Tibial nerve (tissue), 4 donors: ENCODE results near the gene GNG2. TPM values are rescaled to one million over a fixed set of nuclear protein-coding genes. Genes with fewer than 3 reads are reported as not detected.

ENCODE experiments used
- DNase-seq, 2 donors: peaks; one replicate each; pipeline ENCODE4 v3.0.0-alpha.2; 2019; ENCODE audit warnings: low spot score in 2 of 2
- H3K27ac ChIP-seq, 4 donors: fragments of 200-600 bp; sonication (generic) in 3 of 4; one replicate each; pipeline ENCODE4 v1.5.1; 2017 to 2019; ENCODE audit warnings: mild to moderate bottlenecking in 1 of 4
- H3K27me3 ChIP-seq, 2 donors: fragments of 200-600 bp; sonication (generic) in 1 of 2; one replicate each; pipeline versions ENCODE4 v1.5.1 to v1.6.0; 2017 to 2019
- H3K36me3 ChIP-seq, 3 donors: fragments of 200-600 bp; sonication (generic); one replicate each; pipeline ENCODE4 v1.5.1; 2018 to 2019
- H3K4me1 ChIP-seq, 4 donors: fragments of 200-600 bp; sonication (generic) in 3 of 4; one replicate each; pipeline ENCODE4 v1.5.1; 2017 to 2019
- H3K4me3 ChIP-seq, 4 donors: fragments of 200-600 bp; sonication (generic) in 3 of 4; one replicate each; pipeline ENCODE4 v1.5.1; 2017 to 2019; ENCODE audit warnings: mild to moderate bottlenecking in 1 of 4, moderate library complexity in 1 of 4
- H3K9me3 ChIP-seq, 4 donors: fragments of 200-600 bp; sonication (generic) in 3 of 4; one replicate each; pipeline ENCODE4 v1.5.1; 2017 to 2019
- EP300 ChIP-seq, 2 donors: sonication (generic); formaldehyde crosslinking; IDR thresholded peaks; one replicate each; pipeline ENCODE4 v1.6.1; 2017; ENCODE audit warnings: antibody characterized with exemption in 2 of 2, mild to moderate bottlenecking in 1 of 2
- POLR2A ChIP-seq, 2 donors: fragments of 450-650 bp; IDR thresholded peaks; one replicate each; pipeline ENCODE4 v1.6.1; 2017; ENCODE audit warnings: antibody characterized with exemption in 2 of 2, mild to moderate bottlenecking in 2 of 2, moderate library complexity in 2 of 2
- WGBS, 2 donors: methylation state at CpG; one replicate each; pipeline ENCODE4 v1.1.5; 2018; 5-methylcytosine and 5-hydroxymethylcytosine counted together
- total RNA-seq, 4 donors: library from RNA; depleted of rRNA; stranded (reverse); fragments of >200 nt; gene quantifications; one replicate each; pipeline ENCODE4 v1.1.0, GENCODE V29; 2016
- TF ChIP-seq, protein P1 (sequence below), 5 experiments: fragments of 200-600 bp in 3 of 5; fragments of 450-650 bp in 2 of 5; sonication (generic) in 3 of 5; IDR thresholded peaks; one replicate each; pipeline ENCODE4 v1.5.1; 2016 to 2019; ENCODE audit warnings: antibody characterized with exemption in 5 of 5, mild to moderate bottlenecking in 3 of 5, moderate library complexity in 2 of 5

GNG2 gene
- total RNA-seq, 4 donors from 2014 or later: 54.3 to 121 (median 73.3) TPM

DNA sequence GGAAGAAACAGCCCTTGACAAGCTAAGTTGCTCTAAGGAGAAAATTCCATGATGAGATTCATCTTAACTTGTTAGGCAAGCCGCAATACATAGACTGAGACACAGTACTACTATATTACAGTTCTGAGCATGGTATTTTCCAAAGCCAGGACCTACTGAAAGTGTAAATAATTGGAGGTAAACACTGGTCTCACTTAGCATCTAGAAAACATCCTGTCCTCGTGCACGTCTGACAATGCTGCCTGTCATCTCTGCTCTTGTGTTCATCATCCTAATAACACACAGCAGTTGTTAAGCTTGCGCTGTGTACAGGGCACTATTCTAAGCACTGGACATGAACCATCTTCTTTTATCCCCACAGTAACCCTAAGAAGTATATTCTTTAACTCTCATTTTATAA lies 64.2 kb downstream of the GNG2 start:
- no peak overlapping the region for H3K4me3 ChIP-seq
- TF ChIP-seq, protein P1, sequence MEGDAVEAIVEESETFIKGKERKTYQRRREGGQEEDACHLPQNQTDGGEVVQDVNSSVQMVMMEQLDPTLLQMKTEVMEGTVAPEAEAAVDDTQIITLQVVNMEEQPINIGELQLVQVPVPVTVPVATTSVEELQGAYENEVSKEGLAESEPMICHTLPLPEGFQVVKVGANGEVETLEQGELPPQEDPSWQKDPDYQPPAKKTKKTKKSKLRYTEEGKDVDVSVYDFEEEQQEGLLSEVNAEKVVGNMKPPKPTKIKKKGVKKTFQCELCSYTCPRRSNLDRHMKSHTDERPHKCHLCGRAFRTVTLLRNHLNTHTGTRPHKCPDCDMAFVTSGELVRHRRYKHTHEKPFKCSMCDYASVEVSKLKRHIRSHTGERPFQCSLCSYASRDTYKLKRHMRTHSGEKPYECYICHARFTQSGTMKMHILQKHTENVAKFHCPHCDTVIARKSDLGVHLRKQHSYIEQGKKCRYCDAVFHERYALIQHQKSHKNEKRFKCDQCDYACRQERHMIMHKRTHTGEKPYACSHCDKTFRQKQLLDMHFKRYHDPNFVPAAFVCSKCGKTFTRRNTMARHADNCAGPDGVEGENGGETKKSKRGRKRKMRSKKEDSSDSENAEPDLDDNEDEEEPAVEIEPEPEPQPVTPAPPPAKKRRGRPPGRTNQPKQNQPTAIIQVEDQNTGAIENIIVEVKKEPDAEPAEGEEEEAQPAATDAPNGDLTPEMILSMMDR (IDR thresholded peaks at IDR 0.05): no peak
- no peak for TF ChIP-seq EP300 (IDR thresholded peaks at IDR 0.05)
- TF ChIP-seq POLR2A (IDR thresholded peaks at IDR 0.05): no peak
- no peaks in the 10 kb centered on the region for H3K9me3 ChIP-seq
- peak overlapping the region in 3 of 4 donors; percentile 33 to 89 (median 82) for H3K27ac ChIP-seq
- WGBS, 2 donors: 55 to 75% methylated on average over 4 of the region's 4 CpGs
- H3K4me1 ChIP-seq: peaks cover 0 to 80% (median 24%) of the 10 kb centered on the region in 4 donors
- DNase-seq: no peak
- no peaks in the 10 kb centered on the region for H3K27me3 ChIP-seq
- no peaks in the 10 kb centered on the region for H3K36me3 ChIP-seq

DNA sequence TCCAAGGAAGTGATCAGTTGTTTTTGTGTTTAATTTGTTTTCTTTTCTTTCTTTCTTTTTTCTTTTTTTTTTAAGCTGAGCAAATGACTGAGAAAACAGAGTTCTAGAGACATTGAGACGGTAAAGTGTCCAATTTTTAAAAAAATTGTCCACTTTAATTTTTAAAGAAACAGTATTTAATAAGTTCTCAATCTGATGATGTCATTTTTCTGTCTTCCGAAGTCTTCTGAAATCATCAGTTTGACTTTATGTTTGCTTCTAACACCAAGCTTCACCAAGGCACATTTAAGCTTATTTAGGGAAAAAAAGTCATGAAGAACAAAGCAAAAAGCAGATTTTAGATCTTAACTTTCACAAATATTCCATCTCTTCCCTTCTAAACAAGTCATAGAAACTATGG lies 65.6 kb downstream of the GNG2 start:
- Histone ChIP-seq H3K27me3 (no peaks in the 10 kb centered on the region), H3K4me3 (no peak overlapping the region), H3K9me3 (no peaks in the 10 kb centered on the region), H3K27ac (peak overlapping the region in 2 of 4 donors; percentile 82 to 89), H3K36me3 (no peaks in the 10 kb centered on the region), H3K4me1 (peaks cover 0 to 81% (median 21%) of the 10 kb centered on the region in 4 donors)
- TF ChIP-seq EP300 (IDR thresholded peaks at IDR 0.05) (no peak), POLR2A (IDR thresholded peaks at IDR 0.05) (no peak)
- TF ChIP-seq, protein P1 (IDR thresholded peaks at IDR 0.05): no peak
- 54 to 57% methylated on average over 2 of the region's 2 CpGs for WGBS, 2 donors
- no peak for DNase-seq

DNA sequence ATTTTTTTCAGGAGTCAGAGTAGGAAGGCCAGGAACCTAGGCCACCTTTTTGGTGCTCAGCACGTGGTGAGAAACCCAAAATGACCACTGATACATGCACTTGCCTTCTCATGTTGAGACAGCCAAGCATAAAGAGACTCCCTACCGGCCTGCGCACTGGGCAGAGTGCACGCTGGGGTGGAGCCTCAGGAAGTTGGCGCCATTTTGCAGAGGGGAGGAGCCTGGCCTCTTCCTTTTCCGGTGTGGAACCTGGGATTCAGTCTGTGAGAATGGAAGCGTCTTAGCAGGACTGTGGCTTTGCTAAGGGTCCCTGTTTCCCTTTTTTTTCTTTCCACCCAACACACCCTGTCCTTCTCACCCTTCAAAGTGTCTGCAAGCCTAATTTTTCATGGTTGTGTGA lies 66.0 kb downstream of the GNG2 start:
- WGBS, 2 donors: 86 to 93% methylated on average over 7 of the region's 7 CpGs
- TF ChIP-seq, protein P1 (IDR thresholded peaks at IDR 0.05): no peak
- TF ChIP-seq POLR2A (IDR thresholded peaks at IDR 0.05): no peak
- TF ChIP-seq EP300 (IDR thresholded peaks at IDR 0.05): no peak
- H3K27ac ChIP-seq: peak overlapping the region in 2 of 4 donors; percentile 82 to 89

DNA sequence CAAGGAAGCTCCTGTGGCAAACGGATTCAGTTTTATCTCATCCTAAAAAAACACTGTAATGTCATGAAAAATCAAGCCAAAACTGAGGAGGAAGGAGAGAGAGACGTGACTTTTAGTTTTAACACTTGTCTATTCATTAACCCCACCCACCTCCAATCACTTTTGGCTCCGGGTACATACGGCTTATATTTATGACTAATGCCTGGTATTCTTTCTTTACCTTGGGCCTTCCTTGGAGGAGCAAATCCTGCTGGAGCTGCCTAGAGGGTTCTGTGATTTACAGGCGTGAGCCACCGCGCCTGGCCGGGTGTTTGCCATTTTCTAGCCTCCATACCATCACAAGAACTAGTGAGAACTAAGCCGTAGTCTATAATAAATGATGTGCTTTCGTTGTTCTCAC lies 68.2 kb downstream of the GNG2 start:
- 67 to 69% methylated on average over 10 of the region's 10 CpGs for WGBS, 2 donors
- Histone ChIP-seq H3K27ac (peak overlapping the region in 2 of 4 donors; percentile 74 to 82), H3K4me3 (no peak overlapping the region), H3K36me3 (no peaks in the 10 kb centered on the region), H3K9me3 (no peaks in the 10 kb centered on the region), H3K27me3 (no peaks in the 10 kb centered on the region), H3K4me1 (peaks cover 0 to 71% (median 10%) of the 10 kb centered on the region in 4 donors)
- no peak for DNase-seq
- TF ChIP-seq POLR2A (IDR thresholded peaks at IDR 0.05): no peak
- TF ChIP-seq, protein P1 (IDR thresholded peaks at IDR 0.05): no peak
- TF ChIP-seq EP300 (IDR thresholded peaks at IDR 0.05): no peak

More for the DNA sequence above, 66.0 kb downstream of the GNG2 start:
- no peaks in the 10 kb centered on the region for H3K27me3 ChIP-seq
- H3K9me3 ChIP-seq: no peaks in the 10 kb centered on the region
- H3K4me1 ChIP-seq: peaks cover 0 to 81% (median 18%) of the 10 kb centered on the region in 4 donors
- H3K4me3 ChIP-seq: no peak overlapping the region
- DNase-seq: no peak
- H3K36me3 ChIP-seq: no peaks in the 10 kb centered on the region

DNA sequence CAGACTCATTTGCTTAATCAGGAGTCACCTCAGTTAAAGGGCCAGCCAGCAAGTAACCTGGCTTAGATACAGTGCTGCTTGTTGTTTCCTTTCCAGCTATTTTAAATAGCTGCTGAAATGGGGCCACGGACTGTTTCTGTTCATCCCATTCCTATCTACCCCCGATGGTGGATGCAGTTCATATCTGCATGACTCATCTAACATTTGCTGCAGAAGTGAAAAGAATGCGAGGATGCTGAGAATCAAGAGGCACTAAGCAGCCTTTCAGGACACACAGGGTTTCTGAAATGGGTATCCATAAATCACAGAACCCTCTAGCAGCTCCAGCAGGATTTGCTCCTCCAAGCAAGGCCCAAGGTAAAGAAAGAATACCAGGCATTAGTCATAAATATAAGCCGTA lies 68.8 kb downstream of the GNG2 start:
- no peak for DNase-seq
- no peaks in the 10 kb centered on the region for H3K9me3 ChIP-seq
- TF ChIP-seq EP300 (IDR thresholded peaks at IDR 0.05): no peak
- TF ChIP-seq, protein P1 (IDR thresholded peaks at IDR 0.05): no peak
- no peak for TF ChIP-seq POLR2A (IDR thresholded peaks at IDR 0.05)
- H3K27ac ChIP-seq: peak overlapping the region in 3 of 4 donors; percentile 15 to 82 (median 74)
- H3K4me1 ChIP-seq: peaks cover 0 to 70% (median 7%) of the 10 kb centered on the region in 4 donors
- 26 to 36% methylated on average over 4 of the region's 4 CpGs for WGBS, 2 donors
- no peak overlapping the region for H3K4me3 ChIP-seq
- H3K36me3 ChIP-seq: no peaks in the 10 kb centered on the region
- no peaks in the 10 kb centered on the region for H3K27me3 ChIP-seq
